Choroid plexus epithelial cell (primary cell): ENCODE measurements around the gene ADAM19.

Experiments
- DNase-seq: peaks from one replicate; pipeline ENCODE4 v3.0.0-alpha.2; 2010; ENCODE audit warnings: low read depth
- H3K4me3 ChIP-seq: 2 replicates; pipeline ENCODE4 v1.5.1; 2011; ENCODE audit warnings: low read depth, mild to moderate bottlenecking, control low read depth, low read length, moderate library complexity
- CTCF ChIP-seq: conservative IDR thresholded peaks from 2 replicates; pipeline ENCODE4 v1.5.1; 2011; ENCODE audit warnings: low read depth, mild to moderate bottlenecking, control low read depth, inconsistent platforms, low read length, moderate library complexity

Gene ADAM19

DNA sequence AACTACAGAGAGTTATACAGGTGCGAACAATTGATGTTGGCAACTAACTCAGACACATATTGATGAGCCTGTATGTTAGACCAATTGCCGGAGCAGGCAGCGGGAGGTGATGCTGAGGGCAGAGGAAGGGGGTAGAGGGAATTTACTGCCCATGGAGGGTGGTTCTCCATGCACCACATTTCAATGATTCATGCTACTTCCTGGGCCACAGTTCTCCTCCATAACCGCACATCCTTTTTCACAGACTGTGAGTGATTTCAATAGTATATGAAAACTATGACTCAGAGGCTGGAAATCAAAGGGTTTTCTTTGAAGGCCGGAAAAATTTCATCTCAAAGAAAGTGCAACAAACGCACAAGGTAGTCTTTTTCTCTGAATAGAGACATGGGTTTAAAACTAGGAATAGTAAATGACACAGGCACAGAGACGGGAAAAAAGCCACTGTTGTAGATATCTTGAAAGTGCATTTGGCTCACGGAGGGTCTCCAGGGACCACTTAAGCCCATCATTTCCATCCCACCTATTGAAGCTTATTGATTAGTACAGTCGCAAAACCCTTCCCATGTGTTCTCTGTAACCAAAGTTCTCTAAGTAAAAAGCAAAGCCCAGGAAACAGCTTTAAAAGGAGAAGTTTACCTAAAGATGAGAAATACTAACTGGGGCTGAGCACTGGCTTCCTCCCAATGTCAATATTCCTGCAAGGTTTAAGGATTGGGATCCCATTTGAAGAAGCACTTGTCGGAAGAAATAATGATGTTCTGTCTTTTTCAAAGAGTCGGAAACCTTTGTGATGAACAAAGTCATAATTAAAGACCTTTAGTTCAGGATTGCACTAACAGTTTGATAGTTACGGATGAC is 28.0 kb upstream of the ADAM19 start:
- no peak overlapping the region for H3K4me3 ChIP-seq
- DNase-seq = peak; percentile 88
- no peak for TF ChIP-seq CTCF

- no peak overlapping the region for H3K4me3 ChIP-seq
- no peak for DNase-seq
Observed at GRCh38 chr5:157602505-157602904, 26.9 kb upstream of the ADAM19 start.

GRCh38 chr5:157600252-157600651 is 24.7 kb upstream of the ADAM19 start:
- no peak overlapping the region for H3K4me3 ChIP-seq
- DNase-seq = no peak
- TF ChIP-seq CTCF = no peak

More at GRCh38 chr5:157602505-157602904, 26.9 kb upstream of the ADAM19 start:
- TF ChIP-seq CTCF = no peak

DNA sequence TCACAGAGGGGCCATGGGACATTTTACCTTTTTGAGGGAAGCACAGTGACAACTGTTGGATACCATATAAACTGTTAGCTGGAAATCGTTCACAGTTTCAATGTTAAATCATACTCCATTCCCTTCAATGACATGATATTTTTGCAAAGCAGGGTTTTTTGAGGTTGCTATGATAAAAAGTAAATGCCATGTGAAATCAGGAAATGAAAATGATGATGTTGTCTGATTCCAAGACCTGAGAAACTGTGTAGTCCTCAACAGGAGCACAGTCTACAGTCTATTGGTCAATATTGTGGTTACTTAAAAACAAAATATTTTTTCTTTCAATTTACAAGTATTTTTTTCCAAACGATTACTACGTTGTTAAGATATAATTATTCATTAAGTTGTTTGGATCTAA is 24.0 kb upstream of the ADAM19 start:
- no peak for DNase-seq
- no peak for TF ChIP-seq CTCF
- H3K4me3 ChIP-seq = no peak overlapping the region

GRCh38 chr5:157598350-157598936 is 22.9 kb upstream of the ADAM19 start:
- no peak for TF ChIP-seq CTCF
- no peak overlapping the region for H3K4me3 ChIP-seq
- no peak for DNase-seq

GRCh38 chr5:157597277-157597676 is 21.7 kb upstream of the ADAM19 start:
- H3K4me3 ChIP-seq = no peak overlapping the region
- TF ChIP-seq CTCF = no peak
- no peak for DNase-seq
